NCI-H1048 (cell line): Measurements from ENCODE around the gene MR1.

Experiments used
- DNase-seq: peaks from one replicate; lab custom pipeline; 2025; lab: John Stamatoyannopoulos, UW

Gene MR1

GRCh38 chr1:181108304-181108867 lies 74.6 kb downstream of the MR1 start:
- no peak for DNase-seq

GRCh38 chr1:181110013-181110412 lies 76.2 kb downstream of the MR1 start:
- no peak for DNase-seq
